HCT116 (cell line): ENCODE results near the gene MBOAT7. TPM values are rescaled to one million over a fixed set of nuclear protein-coding genes. Genes with fewer than 3 reads are reported as not detected.

ENCODE experiments used
- ATAC-seq: fragments of 200-7000 bp; cut with Tn5 transposase; 2 replicates; pipeline ENCODE4 v1.9.1; 2020; ENCODE audit warnings: mild to moderate bottlenecking, moderate library complexity
- BruUV-seq: library from RNA; stranded (reverse); fragments of 400-500 nt; replicated peaks from 2 replicates; lab custom pipeline; 2021; lab: Mats Ljungman, UMichigan
- CTCF ChIA-PET: fragments of 300-600 bp; sonication (Branson Sonifier 250); formaldehyde crosslinking; loops from one replicate; lab custom pipeline; 2021; ENCODE audit warnings: antibody characterized with exemption; lab: Charles Lee
- POLR2A ChIA-PET: fragments of 300-600, 350-600 bp; sonication (Branson Sonifier 250); formaldehyde crosslinking; loops from one replicate; lab custom pipeline; 2021; ENCODE audit warnings: antibody characterized with exemption; lab: Charles Lee
- RAD21 ChIA-PET, 2 experiments: fragments of 300-600 bp; sonication (Branson Sonifier 250); formaldehyde crosslinking; loops; one replicate each; lab custom pipeline; 2023; ENCODE audit warnings: low total read pairs in 2 of 2; ENCODE audit not compliant: uncharacterized antibody in 2 of 2, unreplicated experiment in 2 of 2, low non-redundant PET in 1 of 2; lab: Charles Lee
- DNase-seq: peaks from one replicate; pipeline ENCODE4 v3.0.0-alpha.2; 2010; ENCODE audit warnings: low read depth, low spot score
- H2AFZ ChIP-seq: fragments of 200-600 bp; shearing (Covaris generic), sonication (generic); 2 replicates; pipeline ENCODE4 v1.6.1; 2017; ENCODE audit warnings: low read depth, mixed run types, mixed read lengths, antibody characterized with exemption, low read length; ENCODE audit not compliant: poor library complexity, severe bottlenecking
- H3K27ac ChIP-seq: 2 replicates; pipeline ENCODE4 v1.5.1; 2012; ENCODE audit warnings: low read depth, low read length
- H3K27me3 ChIP-seq: fragments of 200-600 bp; sonication (generic); 2 replicates; pipeline ENCODE4 v1.6.1; 2016; ENCODE audit warnings: mixed run types, low read length, mixed read lengths; ENCODE audit not compliant: insufficient read depth
- H3K36me3 ChIP-seq, 2 experiments: fragments of 200-500 bp in 1 of 2; fragments of 200-600 bp in 1 of 2; sonication (Bioruptor generic) in 1 of 2; sonication (generic) in 1 of 2; 2 replicates each; pipeline versions ENCODE4 v1.5.1 to v1.6.1; 2014 to 2016; ENCODE audit warnings: low read length in 2 of 2, inconsistent platforms in 1 of 2, mixed read lengths in 1 of 2, mixed run types in 1 of 2; ENCODE audit not compliant: insufficient read depth in 2 of 2, control insufficient read depth in 1 of 2
- H3K4me1 ChIP-seq, 2 experiments: fragments of 200-600 bp in 1 of 2; sonication (generic) in 1 of 2; 2 replicates each; pipeline versions ENCODE4 v1.5.1 to v1.6.1; 2012 to 2017; ENCODE audit warnings: low read length in 2 of 2, inconsistent platforms in 1 of 2, mild to moderate bottlenecking in 1 of 2, mixed read lengths in 1 of 2, mixed run types in 1 of 2, moderate library complexity in 1 of 2; ENCODE audit not compliant: insufficient read depth in 2 of 2, control insufficient read depth in 1 of 2
- H3K4me2 ChIP-seq: fragments of 200-600 bp; sonication (generic); 2 replicates; pipeline ENCODE4 v1.6.1; 2017; ENCODE audit warnings: mixed run types, low read length, mixed read lengths
- H3K4me3 ChIP-seq, 2 experiments: fragments of 200-600 bp in 1 of 2; sonication (generic) in 1 of 2; replicated peaks in 1 of 2; 2 replicates each; pipeline ENCODE4 v1.5.1; 2011 to 2016; ENCODE audit warnings: low read length in 2 of 2, control low read depth in 1 of 2, low read depth in 1 of 2, mild to moderate bottlenecking in 1 of 2, mixed read lengths in 1 of 2, mixed run types in 1 of 2
- H3K79me2 ChIP-seq: fragments of 200-600 bp; sonication (generic); 2 replicates; pipeline ENCODE4 v1.6.1; 2017; ENCODE audit warnings: mild to moderate bottlenecking, mixed run types, low read length, moderate library complexity, mixed read lengths; ENCODE audit not compliant: insufficient read depth
- H3K9ac ChIP-seq: fragments of 200-600 bp; sonication (generic); 2 replicates; pipeline ENCODE4 v1.6.1; 2016; ENCODE audit warnings: low read length, mixed read lengths
- H3K9me2 ChIP-seq: fragments of 200-600 bp; sonication (generic), shearing (Covaris generic); 2 replicates; pipeline ENCODE4 v1.6.1; 2017; ENCODE audit warnings: mixed run types, mild to moderate bottlenecking, moderate library complexity; ENCODE audit not compliant: insufficient read depth
- H3K9me3 ChIP-seq, 2 experiments: fragments of 200-500 bp in 1 of 2; fragments of 200-600 bp in 1 of 2; sonication (Bioruptor generic) in 1 of 2; sonication (generic) in 1 of 2; 2 replicates each; pipeline ENCODE4 v1.6.1; 2014 to 2017; ENCODE audit warnings: low read length in 2 of 2, mixed read lengths in 2 of 2, inconsistent platforms in 1 of 2, low read depth in 1 of 2, mild to moderate bottlenecking in 1 of 2, mixed run types in 1 of 2, moderate library complexity in 1 of 2; ENCODE audit not compliant: control insufficient read depth in 1 of 2, insufficient read depth in 1 of 2
- H4K20me1 ChIP-seq: fragments of 200-600 bp; sonication (generic), shearing (Covaris generic); 2 replicates; pipeline ENCODE4 v1.6.1; 2017; ENCODE audit warnings: mixed run types, mild to moderate bottlenecking, moderate library complexity; ENCODE audit not compliant: insufficient read depth
- ATF3 ChIP-seq: IDR thresholded peaks from 2 replicates; pipeline ENCODE4 v1.6.1; 2012
- CBX3 ChIP-seq: IDR thresholded peaks from 2 replicates; pipeline ENCODE4 v1.6.1; 2012; ENCODE audit warnings: low read depth
- ELF1 ChIP-seq: IDR thresholded peaks from 2 replicates; pipeline ENCODE4 v1.6.1; 2012; ENCODE audit warnings: low read depth, borderline replicate concordance
- FOSL1 ChIP-seq: IDR thresholded peaks from 2 replicates; pipeline ENCODE4 v1.6.1; 2012; ENCODE audit warnings: low read depth
- JUND ChIP-seq: IDR thresholded peaks from 2 replicates; pipeline ENCODE4 v1.6.1; 2012
- MAX ChIP-seq: IDR thresholded peaks from 2 replicates; pipeline ENCODE4 v1.6.1; 2012
- POLR2AphosphoS5 ChIP-seq: IDR thresholded peaks from 2 replicates; pipeline ENCODE4 v1.6.1; 2011; ENCODE audit warnings: mild to moderate bottlenecking, low read depth, low read length, moderate library complexity
- RAD21 ChIP-seq: IDR thresholded peaks from 2 replicates; pipeline ENCODE4 v1.6.1; 2012; ENCODE audit warnings: low read depth, mild to moderate bottlenecking
- TCF7L2 ChIP-seq: IDR thresholded peaks from 2 replicates; pipeline ENCODE4 v1.7.0; 2011; ENCODE audit warnings: borderline replicate concordance, inconsistent platforms; ENCODE audit not compliant: insufficient read depth, insufficient read length; ENCODE audit errors: extremely low read depth
- ZBTB33 ChIP-seq: IDR thresholded peaks from 2 replicates; pipeline ENCODE4 v1.6.1; 2011; ENCODE audit warnings: mild to moderate bottlenecking, low read length, moderate library complexity; ENCODE audit not compliant: insufficient replicate concordance; ENCODE audit errors: extremely low read depth
- ZFX ChIP-seq: fragments of 450-650 bp; IDR thresholded peaks from 2 replicates; pipeline ENCODE4 v1.6.1; 2017
- ZNF274 ChIP-seq: fragments of 200-500 bp; sonication (Bioruptor generic); IDR thresholded peaks from 2 replicates; pipeline ENCODE4 v1.6.1; 2014; ENCODE audit warnings: mild to moderate bottlenecking, low read depth, low read length, inconsistent platforms
- intact Hi-C: fragments of 100-400 bp; cut with micrococcal nuclease; formaldehyde crosslinking; loops from 2 replicates; pipeline ENCODE4 v1.10.0; 2022
- total RNA-seq: library from RNA; stranded (reverse); gene quantifications from one replicate; pipeline ENCODE4 v1.2.1, GENCODE V29; 2021; ENCODE audit not compliant: unreplicated experiment
- TF ChIP-seq, protein P1 (sequence below), 3 experiments: fragments of 200-600 bp in 1 of 3; sonication (generic) in 1 of 3; IDR thresholded peaks in 2 of 3; conservative IDR thresholded peaks in 1 of 3; 2 replicates each; pipeline ENCODE4 v1.5.1; 2012 to 2017; ENCODE audit warnings: low read depth in 2 of 3, low read length in 2 of 3, antibody characterized with exemption in 1 of 3, borderline replicate concordance in 1 of 3, control low read depth in 1 of 3, mild to moderate bottlenecking in 1 of 3, mixed read lengths in 1 of 3, mixed run types in 1 of 3, moderate library complexity in 1 of 3; ENCODE audit not compliant: insufficient read depth in 1 of 3

The MBOAT7 gene
- total RNA-seq, 1 experiment from 2014 or later, result 113 TPM

GRCh38 chr19:54165222-54165621 lies 24.2 kb downstream of the MBOAT7 start:
- Histone ChIP-seq H3K79me2 (no peaks in the 10 kb centered on the region; the same call in 1 of the 2 replicates), H3K4me3 (no peak overlapping the region), H3K27ac (no peak overlapping the region), H3K4me1 (peaks cover 19 to 41% of the 10 kb centered on the region in 2 experiments), H3K9ac (no peak overlapping the region), H3K4me2 (no peak overlapping the region), H4K20me1 (no peaks in the 10 kb centered on the region), H2AFZ (no peak overlapping the region), H3K9me3 (no peaks in the 10 kb centered on the region), H3K9me2 (no peaks in the 10 kb centered on the region), H3K36me3 (no peaks in the 10 kb centered on the region), H3K27me3 (no peaks in the 10 kb centered on the region)
- no peak for ATAC-seq
- intact Hi-C loops, result no loop called here
- POLR2A ChIA-PET, result interaction anchor here (0.6 to 0.8 kb wide), 2 partner anchors 28 to 183 kb away, joined by 3 read pairs; partner anchors contain the start of gene CNOT3
- CTCF ChIA-PET, result interaction anchor here (1.5 kb wide), 1 partner anchor 8 kb away, joined by 4 read pairs; the partner anchor contains the start of gene TMC4
- RAD21 ChIA-PET, result no interaction called here
- BruUV-seq, result no TSS peak
- TF ChIP-seq JUND (no peak), ZBTB33 (no peak), POLR2AphosphoS5 (no peak), FOSL1 (no peak), CBX3 (no peak), MAX (no peak), RAD21 (no peak), ZNF274 (no peak), ZFX (no peak), TCF7L2 (no peak), ATF3 (no peak), ELF1 (no peak)
- TF ChIP-seq, protein P1, sequence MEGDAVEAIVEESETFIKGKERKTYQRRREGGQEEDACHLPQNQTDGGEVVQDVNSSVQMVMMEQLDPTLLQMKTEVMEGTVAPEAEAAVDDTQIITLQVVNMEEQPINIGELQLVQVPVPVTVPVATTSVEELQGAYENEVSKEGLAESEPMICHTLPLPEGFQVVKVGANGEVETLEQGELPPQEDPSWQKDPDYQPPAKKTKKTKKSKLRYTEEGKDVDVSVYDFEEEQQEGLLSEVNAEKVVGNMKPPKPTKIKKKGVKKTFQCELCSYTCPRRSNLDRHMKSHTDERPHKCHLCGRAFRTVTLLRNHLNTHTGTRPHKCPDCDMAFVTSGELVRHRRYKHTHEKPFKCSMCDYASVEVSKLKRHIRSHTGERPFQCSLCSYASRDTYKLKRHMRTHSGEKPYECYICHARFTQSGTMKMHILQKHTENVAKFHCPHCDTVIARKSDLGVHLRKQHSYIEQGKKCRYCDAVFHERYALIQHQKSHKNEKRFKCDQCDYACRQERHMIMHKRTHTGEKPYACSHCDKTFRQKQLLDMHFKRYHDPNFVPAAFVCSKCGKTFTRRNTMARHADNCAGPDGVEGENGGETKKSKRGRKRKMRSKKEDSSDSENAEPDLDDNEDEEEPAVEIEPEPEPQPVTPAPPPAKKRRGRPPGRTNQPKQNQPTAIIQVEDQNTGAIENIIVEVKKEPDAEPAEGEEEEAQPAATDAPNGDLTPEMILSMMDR (IDR thresholded peaks at IDR 0.05 in 2 of 3, conservative IDR thresholded peaks at IDR 0.05 in 1 of 3; ENCODE audit: borderline replicate concordance in 1 of 3, insufficient read depth in 1 of 3, low read depth in 2 of 3, low read length in 2 of 3), result no peak
- TF ChIP-seq, all 23 proteins: peak for 0
- no peak for DNase-seq
